GM10248 (cell line): ENCODE data around the gene CHURC1.

Source experiments
- CTCF ChIA-PET: fragments of 300-600 bp; sonication (Branson Sonifier 250); formaldehyde crosslinking; extraction: SDS; loops from one replicate; lab custom pipeline; 2021; ENCODE audit warnings: antibody characterized with exemption; lab: Yijun Ruan, JAX
- POLR2A ChIA-PET: fragments of 350-650 bp; sonication (Branson Sonifier 250); formaldehyde crosslinking; extraction: SDS; loops from one replicate; lab custom pipeline; 2020; ENCODE audit warnings: antibody characterized with exemption; lab: Yijun Ruan, JAX
- DNase-seq: peaks from one replicate; pipeline ENCODE4 v3.0.0; 2012; ENCODE audit errors: extremely low spot score
- CTCF ChIP-seq: IDR thresholded peaks from 2 replicates; pipeline ENCODE4 v1.5.1; 2012; ENCODE audit warnings: mild to moderate bottlenecking, low read depth; ENCODE audit errors: extremely low read depth, missing control alignments, control extremely low read depth

CHURC1 gene

GRCh38 chr14:64926398-64926995 is 12.2 kb downstream of the CHURC1 start:
- POLR2A ChIA-PET, result no interaction called here
- no peak for DNase-seq
- CTCF ChIA-PET, result interaction anchor here (0.7 to 3.6 kb wide), 11 partner anchors 8 to 60 kb away, joined by 3 to 14 read pairs (median 3); partner anchors contain the start of genes CHURC1 and FNTB
- TF ChIP-seq CTCF, result no peak

- CTCF ChIA-PET, result interaction anchor here (0.7 to 3.6 kb wide), 11 partner anchors 8 to 59 kb away, joined by 3 to 14 read pairs (median 3); partner anchors contain the start of genes CHURC1 and FNTB
- DNase-seq, result no peak
- POLR2A ChIA-PET, result no interaction called here
- no peak for TF ChIP-seq CTCF
These were observed 12.8 kb downstream of the CHURC1 start for GRCh38 chr14:64927031-64927430.

- DNase-seq, result no peak
- TF ChIP-seq CTCF, result no peak
- CTCF ChIA-PET, result interaction anchor here (1.5 to 3.6 kb wide), 5 partner anchors 8 to 58 kb away, joined by 3 to 14 read pairs (median 10); partner anchors contain the start of genes CHURC1 and FNTB
- POLR2A ChIA-PET, result interaction anchor here (0.7 kb wide), 1 partner anchor 13 kb away, joined by 3 read pairs; no protein-coding TSS in a partner anchor
These were observed 14.2 kb downstream of the CHURC1 start for GRCh38 chr14:64928239-64929013.

GRCh38 chr14:64929014-64929359 is 14.7 kb downstream of the CHURC1 start:
- CTCF ChIA-PET, result no interaction called here
- no peak for DNase-seq
- no peak for TF ChIP-seq CTCF
- POLR2A ChIA-PET, result no interaction called here

GRCh38 chr14:64930085-64930843 is 16.0 kb downstream of the CHURC1 start:
- CTCF ChIA-PET, result no interaction called here
- no peak for DNase-seq
- no peak for TF ChIP-seq CTCF
- POLR2A ChIA-PET, result no interaction called here

- TF ChIP-seq CTCF, result no peak
- DNase-seq, result no peak
- ChIA-PET POLR2A (no interaction called here), CTCF (interaction anchor here (1.2 kb wide), 2 partner anchors 11 to 40 kb away, joined by 3 to 4 read pairs; no protein-coding TSS in a partner anchor)
These were observed 16.9 kb downstream of the CHURC1 start for GRCh38 chr14:64931123-64931522.
